ENCODE results near the gene HSPB6. TPM values are rescaled to one million over a fixed set of nuclear protein-coding genes. Genes with fewer than 3 reads are reported as not detected.

The HSPB6 gene
- total RNA-seq, 1 experiment from 2014 or later, result 0.93 TPM

DNA sequence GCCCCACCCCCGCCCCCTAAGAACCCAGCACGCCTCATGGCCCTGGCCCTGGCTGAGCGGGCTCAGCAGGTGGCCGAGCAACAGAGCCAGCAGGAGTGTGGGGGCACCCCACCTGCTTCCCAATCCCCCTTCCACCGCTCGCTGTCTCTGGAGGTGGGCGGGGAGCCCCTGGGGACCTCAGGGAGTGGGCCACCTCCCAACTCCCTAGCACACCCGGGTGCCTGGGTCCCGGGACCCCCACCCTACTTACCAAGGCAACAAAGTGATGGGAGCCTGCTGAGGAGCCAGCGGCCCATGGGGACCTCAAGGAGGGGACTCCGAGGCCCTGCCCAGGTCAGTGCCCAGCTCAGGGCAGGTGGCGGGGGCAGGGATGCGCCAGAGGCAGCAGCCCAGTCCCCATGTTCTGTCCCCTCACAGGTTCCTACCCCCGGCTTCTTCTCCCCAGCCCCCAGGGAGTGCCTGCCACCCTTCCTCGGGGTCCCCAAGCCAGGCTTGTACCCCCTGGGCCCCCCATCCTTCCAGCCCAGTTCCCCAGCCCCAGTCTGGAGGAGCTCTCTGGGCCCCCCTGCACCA, 30.5 kb upstream of the HSPB6 start:
- Histone ChIP-seq H3K9ac (ENCODE audit: low read length) (no peak overlapping the region), H3K36me3 (ENCODE audit: control insufficient read depth in 1 of 2, insufficient read depth in 2 of 2, low read length in 2 of 2) (0 out of 4 replicates have a peak, but pooled peaks cover 0 to 2% of the 10 kb centered on the region in 2 experiments), H3K9me3 (ENCODE audit: control insufficient read depth in 1 of 2, insufficient read depth in 1 of 2, low read depth in 1 of 2, low read length in 2 of 2) (no peaks in the 10 kb centered on the region), H3K27ac (ENCODE audit: low read depth, low read length) (no peak overlapping the region), H3K79me2 (ENCODE audit: insufficient read depth, low read length) (no peaks in the 10 kb centered on the region), H3K4me2 (ENCODE audit: low read length) (no peak overlapping the region), H4K20me1 (ENCODE audit: insufficient read depth) (no peaks in the 10 kb centered on the region), H3K4me1 (ENCODE audit: control insufficient read depth in 1 of 2, insufficient read depth in 2 of 2, low read length in 2 of 2) (no peaks in the 10 kb centered on the region), H3K4me3 (replicated peaks in 1 of 2; ENCODE audit: low read depth in 1 of 2, low read length in 2 of 2) (no peak overlapping the region), H3K27me3 (ENCODE audit: insufficient read depth, low read length) (no peaks in the 10 kb centered on the region), H2AFZ (ENCODE audit: low read depth, low read length, poor library complexity, severe bottlenecking) (no peak overlapping the region), H3K9me2 (ENCODE audit: insufficient read depth) (no peaks in the 10 kb centered on the region)
- no peak for ATAC-seq
- ChIA-PET POLR2A (interaction anchor here (1.0 kb wide), 1 partner anchor 39 kb away, joined by 3 read pairs; the partner anchor contains the start of gene LIN37), RAD21 (ENCODE audit: low non-redundant PET in 1 of 2, low total read pairs in 2 of 2, uncharacterized antibody in 2 of 2, unreplicated experiment in 2 of 2) (no interaction called here), CTCF (no interaction called here)
- intact Hi-C loops (cut with micrococcal nuclease), result no loop called here
- DNase-seq (ENCODE audit: low read depth, low spot score), result no peak
- TF ChIP-seq YY1 (IDR thresholded peaks at IDR 0.05; ENCODE audit: extremely low read depth, insufficient replicate concordance, low read depth, low read length) (no peak), POLR2A (IDR thresholded peaks at IDR 0.05; ENCODE audit: borderline replicate concordance, extremely low read depth, insufficient read depth, insufficient read length) (no peak), JUND (IDR thresholded peaks at IDR 0.05) (no peak), ZNF274 (IDR thresholded peaks at IDR 0.05; ENCODE audit: low read depth, low read length) (no peak), SP1 (IDR thresholded peaks at IDR 0.05; ENCODE audit: low read depth) (no peak), MAX (IDR thresholded peaks at IDR 0.05) (no peak), ATF3 (IDR thresholded peaks at IDR 0.05) (no peak), ZFX (IDR thresholded peaks at IDR 0.05) (no peak), CBX3 (IDR thresholded peaks at IDR 0.05; ENCODE audit: low read depth) (no peak), FOSL1 (IDR thresholded peaks at IDR 0.05; ENCODE audit: low read depth) (no peak), EGR1 (IDR thresholded peaks at IDR 0.05; ENCODE audit: low read depth) (no peak), RAD21 (IDR thresholded peaks at IDR 0.05; ENCODE audit: low read depth) (no peak), EZH2 (IDR thresholded peaks at IDR 0.05) (no peak), EZH2phosphoT487 (IDR thresholded peaks at IDR 0.05; ENCODE audit: borderline replicate concordance) (no peak), TCF7L2 (IDR thresholded peaks at IDR 0.05; ENCODE audit: borderline replicate concordance, extremely low read depth, insufficient read depth, insufficient read length) (no peak), CEBPB (IDR thresholded peaks at IDR 0.05; ENCODE audit: low read depth) (no peak), POLR2AphosphoS5 (IDR thresholded peaks at IDR 0.05; ENCODE audit: low read depth, low read length) (no peak)
- TF ChIP-seq, protein P1, sequence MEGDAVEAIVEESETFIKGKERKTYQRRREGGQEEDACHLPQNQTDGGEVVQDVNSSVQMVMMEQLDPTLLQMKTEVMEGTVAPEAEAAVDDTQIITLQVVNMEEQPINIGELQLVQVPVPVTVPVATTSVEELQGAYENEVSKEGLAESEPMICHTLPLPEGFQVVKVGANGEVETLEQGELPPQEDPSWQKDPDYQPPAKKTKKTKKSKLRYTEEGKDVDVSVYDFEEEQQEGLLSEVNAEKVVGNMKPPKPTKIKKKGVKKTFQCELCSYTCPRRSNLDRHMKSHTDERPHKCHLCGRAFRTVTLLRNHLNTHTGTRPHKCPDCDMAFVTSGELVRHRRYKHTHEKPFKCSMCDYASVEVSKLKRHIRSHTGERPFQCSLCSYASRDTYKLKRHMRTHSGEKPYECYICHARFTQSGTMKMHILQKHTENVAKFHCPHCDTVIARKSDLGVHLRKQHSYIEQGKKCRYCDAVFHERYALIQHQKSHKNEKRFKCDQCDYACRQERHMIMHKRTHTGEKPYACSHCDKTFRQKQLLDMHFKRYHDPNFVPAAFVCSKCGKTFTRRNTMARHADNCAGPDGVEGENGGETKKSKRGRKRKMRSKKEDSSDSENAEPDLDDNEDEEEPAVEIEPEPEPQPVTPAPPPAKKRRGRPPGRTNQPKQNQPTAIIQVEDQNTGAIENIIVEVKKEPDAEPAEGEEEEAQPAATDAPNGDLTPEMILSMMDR (IDR thresholded peaks at IDR 0.05 in 2 of 3, conservative IDR thresholded peaks at IDR 0.05 in 1 of 3; ENCODE audit: borderline replicate concordance in 1 of 3, insufficient read depth in 1 of 3, low read depth in 2 of 3, low read length in 2 of 3), result no peak
- TF ChIP-seq, protein P2, sequence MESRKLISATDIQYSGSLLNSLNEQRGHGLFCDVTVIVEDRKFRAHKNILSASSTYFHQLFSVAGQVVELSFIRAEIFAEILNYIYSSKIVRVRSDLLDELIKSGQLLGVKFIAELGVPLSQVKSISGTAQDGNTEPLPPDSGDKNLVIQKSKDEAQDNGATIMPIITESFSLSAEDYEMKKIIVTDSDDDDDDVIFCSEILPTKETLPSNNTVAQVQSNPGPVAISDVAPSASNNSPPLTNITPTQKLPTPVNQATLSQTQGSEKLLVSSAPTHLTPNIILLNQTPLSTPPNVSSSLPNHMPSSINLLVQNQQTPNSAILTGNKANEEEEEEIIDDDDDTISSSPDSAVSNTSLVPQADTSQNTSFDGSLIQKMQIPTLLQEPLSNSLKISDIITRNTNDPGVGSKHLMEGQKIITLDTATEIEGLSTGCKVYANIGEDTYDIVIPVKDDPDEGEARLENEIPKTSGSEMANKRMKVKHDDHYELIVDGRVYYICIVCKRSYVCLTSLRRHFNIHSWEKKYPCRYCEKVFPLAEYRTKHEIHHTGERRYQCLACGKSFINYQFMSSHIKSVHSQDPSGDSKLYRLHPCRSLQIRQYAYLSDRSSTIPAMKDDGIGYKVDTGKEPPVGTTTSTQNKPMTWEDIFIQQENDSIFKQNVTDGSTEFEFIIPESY (IDR thresholded peaks at IDR 0.05; ENCODE audit: extremely low read depth, insufficient replicate concordance, low read length), result no peak
- no TSS peak for BruUV-seq (replicated peaks)
